SU-DHL-6 (cell line): ENCODE results near the gene SCP2D1.

Experiments
- H2AFZ ChIP-seq: fragments of 200-600 bp; sonication (generic); 2 replicates; pipeline ENCODE4 v1.6.1; 2014; ENCODE audit warnings: low read depth, mild to moderate bottlenecking, moderate library complexity, mixed read lengths, antibody characterized with exemption, low read length; ENCODE audit not compliant: severe bottlenecking
- H3F3A ChIP-seq: fragments of 200-600 bp; shearing (Covaris generic); 2 replicates; pipeline ENCODE4 v1.6.0; 2016; ENCODE audit warnings: antibody characterized with exemption, mild to moderate bottlenecking; ENCODE audit not compliant: insufficient read depth
- H3K27ac ChIP-seq: fragments of 200-600 bp; sonication (generic); 2 replicates; pipeline ENCODE4 v1.5.1; 2016; ENCODE audit warnings: low read depth, mild to moderate bottlenecking, low read length, moderate library complexity, mixed read lengths
- H3K27me3 ChIP-seq: fragments of 200-600 bp; sonication (generic), shearing (Covaris generic); 2 replicates; pipeline ENCODE4 v1.6.0; 2014; ENCODE audit warnings: mild to moderate bottlenecking, low read length
- H3K36me3 ChIP-seq: fragments of 200-600 bp; sonication (generic); 2 replicates; pipeline ENCODE4 v1.6.1; 2014; ENCODE audit warnings: mild to moderate bottlenecking, low read length, mixed read lengths
- H3K4me2 ChIP-seq: fragments of 300-600, 200-600 bp; shearing (Covaris generic), sonication (generic); 2 replicates; pipeline ENCODE4 v1.6.0; 2014; ENCODE audit warnings: low read length, low read depth, mild to moderate bottlenecking; ENCODE audit not compliant: poor library complexity, severe bottlenecking
- H3K4me3 ChIP-seq: fragments of 200-600 bp; sonication (generic); 2 replicates; pipeline ENCODE4 v1.5.1; 2014; ENCODE audit warnings: antibody characterized with exemption, low read length, mild to moderate bottlenecking, mixed read lengths; ENCODE audit not compliant: insufficient read depth, poor library complexity, severe bottlenecking
- H3K79me2 ChIP-seq: fragments of 200-600 bp; sonication (generic); 2 replicates; pipeline ENCODE4 v1.6.1; 2014; ENCODE audit warnings: mild to moderate bottlenecking, low read length, moderate library complexity; ENCODE audit not compliant: insufficient read depth
- H3K9ac ChIP-seq: fragments of 200-600 bp; sonication (generic); 2 replicates; pipeline ENCODE4 v1.7.0; 2014; ENCODE audit warnings: mild to moderate bottlenecking, low read length
- H3K9me2 ChIP-seq: fragments of 200-600 bp; sonication (generic); replicated peaks from 2 replicates; pipeline ENCODE4 v1.6.1; 2014; ENCODE audit warnings: low read length; ENCODE audit not compliant: insufficient read depth
- H3K9me3 ChIP-seq: fragments of 200-600 bp; sonication (generic); 2 replicates; pipeline ENCODE4 v1.6.1; 2014; ENCODE audit warnings: low read length, mixed read lengths; ENCODE audit not compliant: insufficient read depth
- H4K20me1 ChIP-seq: fragments of 200-600 bp; sonication (generic); 2 replicates; pipeline ENCODE4 v1.6.1; 2014; ENCODE audit warnings: low read depth, mild to moderate bottlenecking, antibody characterized with exemption, low read length, moderate library complexity, mixed read lengths
- EZH2phosphoT487 ChIP-seq: fragments of 200-600 bp; sonication (generic), shearing (Covaris generic); conservative IDR thresholded peaks from 2 replicates; pipeline ENCODE4 v1.6.1; 2018; ENCODE audit warnings: mild to moderate bottlenecking, antibody characterized with exemption, low read length, moderate library complexity, mixed read lengths
- TF ChIP-seq, protein P1 (sequence below): fragments of 200-600 bp; sonication (generic); IDR thresholded peaks from one replicate; pipeline ENCODE4 v1.5.1; 2017; ENCODE audit warnings: antibody characterized with exemption, mild to moderate bottlenecking, low read length, moderate library complexity; ENCODE audit not compliant: insufficient read depth, poor library complexity, severe bottlenecking

Gene SCP2D1

DNA sequence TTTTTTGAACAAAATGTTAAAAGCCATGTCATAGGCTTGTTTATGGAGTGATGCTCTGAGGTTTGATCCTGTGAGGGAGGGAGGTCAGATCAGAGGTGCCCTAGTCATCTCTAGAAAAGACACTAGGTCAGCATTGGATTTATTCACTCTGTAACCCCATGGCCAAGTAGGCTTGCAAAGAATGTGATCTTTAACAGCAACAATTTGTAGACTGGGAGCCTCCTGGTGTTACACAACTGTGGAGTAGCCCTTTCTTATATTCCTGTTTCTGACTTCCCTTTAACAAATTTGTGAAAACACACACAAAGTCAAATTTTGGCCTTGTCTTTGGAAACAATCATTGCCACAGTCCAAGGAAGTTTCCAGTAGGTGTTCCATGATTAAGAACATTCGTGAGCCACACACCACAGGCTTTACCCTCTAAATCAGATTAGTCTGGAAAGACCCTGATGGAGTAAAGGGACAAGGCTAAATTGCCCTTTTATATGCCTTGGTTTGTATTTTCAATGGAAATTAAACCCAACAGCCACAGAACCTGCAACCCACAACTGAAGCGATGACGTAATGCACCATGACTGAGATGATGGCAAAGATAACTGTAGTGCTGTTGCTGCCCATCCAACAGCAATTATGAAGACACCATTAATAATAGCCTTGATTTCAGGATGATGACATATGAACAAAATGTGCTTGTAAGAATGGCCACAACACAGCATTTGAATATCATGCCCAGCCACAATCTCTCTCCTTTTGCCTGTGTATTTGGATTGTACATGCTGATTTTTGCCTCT, 22.1 kb downstream of the SCP2D1 start:
- Histone ChIP-seq H2AFZ (no peak overlapping the region), H3K79me2 (no peaks in the 10 kb centered on the region), H3K27ac (no peak overlapping the region), H3K36me3 (no peaks in the 10 kb centered on the region), H3K9me3 (no peaks in the 10 kb centered on the region), H3K9ac (no peak overlapping the region), H3F3A (no peaks in the 10 kb centered on the region), H3K4me3 (no peak overlapping the region), H3K27me3 (no peaks in the 10 kb centered on the region), H4K20me1 (no peaks in the 10 kb centered on the region), H3K4me2 (no peak overlapping the region), H3K9me2 (no peaks in the 10 kb centered on the region)
- TF ChIP-seq, protein P1, sequence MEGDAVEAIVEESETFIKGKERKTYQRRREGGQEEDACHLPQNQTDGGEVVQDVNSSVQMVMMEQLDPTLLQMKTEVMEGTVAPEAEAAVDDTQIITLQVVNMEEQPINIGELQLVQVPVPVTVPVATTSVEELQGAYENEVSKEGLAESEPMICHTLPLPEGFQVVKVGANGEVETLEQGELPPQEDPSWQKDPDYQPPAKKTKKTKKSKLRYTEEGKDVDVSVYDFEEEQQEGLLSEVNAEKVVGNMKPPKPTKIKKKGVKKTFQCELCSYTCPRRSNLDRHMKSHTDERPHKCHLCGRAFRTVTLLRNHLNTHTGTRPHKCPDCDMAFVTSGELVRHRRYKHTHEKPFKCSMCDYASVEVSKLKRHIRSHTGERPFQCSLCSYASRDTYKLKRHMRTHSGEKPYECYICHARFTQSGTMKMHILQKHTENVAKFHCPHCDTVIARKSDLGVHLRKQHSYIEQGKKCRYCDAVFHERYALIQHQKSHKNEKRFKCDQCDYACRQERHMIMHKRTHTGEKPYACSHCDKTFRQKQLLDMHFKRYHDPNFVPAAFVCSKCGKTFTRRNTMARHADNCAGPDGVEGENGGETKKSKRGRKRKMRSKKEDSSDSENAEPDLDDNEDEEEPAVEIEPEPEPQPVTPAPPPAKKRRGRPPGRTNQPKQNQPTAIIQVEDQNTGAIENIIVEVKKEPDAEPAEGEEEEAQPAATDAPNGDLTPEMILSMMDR: no peak
- no peak for TF ChIP-seq EZH2phosphoT487

DNA sequence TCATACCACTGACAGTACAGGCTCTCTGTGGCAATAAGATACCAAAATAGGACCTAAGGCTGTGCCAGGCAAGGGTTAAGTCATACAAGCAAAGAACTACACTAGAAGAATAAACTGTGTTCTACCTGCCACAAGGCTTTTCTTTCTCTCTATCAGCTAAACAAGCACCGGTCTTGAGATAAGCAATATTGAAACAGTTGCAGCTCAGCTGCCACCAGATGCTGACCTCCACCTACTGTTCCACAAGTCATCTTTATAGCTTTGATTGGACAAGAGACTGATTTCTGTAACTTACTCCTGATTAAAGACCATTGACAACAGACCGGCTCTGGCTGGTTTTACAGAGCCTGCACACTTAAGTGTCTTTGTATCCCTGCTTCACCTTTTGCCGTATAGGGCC, 24.1 kb downstream of the SCP2D1 start:
- no peaks in the 10 kb centered on the region for H3K36me3 ChIP-seq
- H3K9me2 ChIP-seq: no peaks in the 10 kb centered on the region
- H3K27me3 ChIP-seq: no peaks in the 10 kb centered on the region
- no peaks in the 10 kb centered on the region for H3F3A ChIP-seq
- no peak overlapping the region for H3K27ac ChIP-seq
- H3K4me3 ChIP-seq: no peak overlapping the region
- no peak overlapping the region for H3K4me2 ChIP-seq
- no peaks in the 10 kb centered on the region for H3K9me3 ChIP-seq
- no peak overlapping the region for H3K9ac ChIP-seq
- no peaks in the 10 kb centered on the region for H3K79me2 ChIP-seq
- no peaks in the 10 kb centered on the region for H4K20me1 ChIP-seq
- TF ChIP-seq, protein P1: no peak
- TF ChIP-seq EZH2phosphoT487: no peak
- H2AFZ ChIP-seq: no peak overlapping the region

DNA sequence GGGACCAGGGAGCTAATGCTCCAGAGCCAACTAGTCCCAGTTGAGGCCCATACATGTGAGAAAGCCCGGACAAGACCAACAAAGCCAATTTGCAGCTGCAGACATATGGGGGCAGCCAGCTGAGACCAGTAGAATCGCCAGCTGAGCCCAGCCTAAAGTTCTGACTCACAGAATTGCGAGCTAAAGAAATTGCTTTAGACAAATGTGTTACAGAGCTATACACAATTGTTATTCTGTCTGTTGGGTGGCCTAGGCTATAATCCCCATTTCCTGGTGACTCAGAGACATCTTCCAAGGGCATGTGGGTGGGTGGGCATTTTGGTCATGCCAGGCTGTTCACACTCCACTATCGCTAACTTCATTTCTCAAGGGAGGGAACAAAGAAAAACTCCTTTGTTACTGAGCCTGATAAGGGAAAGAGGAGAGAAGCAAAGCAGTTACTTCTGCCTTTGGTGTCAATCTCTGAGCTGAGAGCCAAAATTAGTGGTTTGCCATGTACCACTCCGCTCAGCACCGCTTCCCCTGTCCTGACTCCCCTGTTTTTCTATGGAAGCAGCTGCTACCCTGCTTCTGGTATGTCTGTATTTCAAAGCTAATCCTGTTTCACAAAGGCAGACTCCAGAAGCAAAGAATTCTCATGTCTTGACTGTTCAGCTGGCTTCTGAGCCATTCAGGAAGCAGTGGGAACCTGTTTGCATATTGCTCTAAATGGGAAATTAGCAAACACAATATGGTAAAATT, 26.1 kb downstream of the SCP2D1 start:
- Histone ChIP-seq H3K9me3 (no peaks in the 10 kb centered on the region), H4K20me1 (no peaks in the 10 kb centered on the region), H3K9me2 (no peaks in the 10 kb centered on the region), H3K36me3 (no peaks in the 10 kb centered on the region), H3K4me3 (no peak overlapping the region), H3K79me2 (no peaks in the 10 kb centered on the region), H3K4me2 (no peak overlapping the region), H3K27me3 (no peaks in the 10 kb centered on the region), H3F3A (no peaks in the 10 kb centered on the region), H2AFZ (no peak overlapping the region), H3K9ac (no peak overlapping the region), H3K27ac (no peak overlapping the region)
- no peak for TF ChIP-seq EZH2phosphoT487

DNA sequence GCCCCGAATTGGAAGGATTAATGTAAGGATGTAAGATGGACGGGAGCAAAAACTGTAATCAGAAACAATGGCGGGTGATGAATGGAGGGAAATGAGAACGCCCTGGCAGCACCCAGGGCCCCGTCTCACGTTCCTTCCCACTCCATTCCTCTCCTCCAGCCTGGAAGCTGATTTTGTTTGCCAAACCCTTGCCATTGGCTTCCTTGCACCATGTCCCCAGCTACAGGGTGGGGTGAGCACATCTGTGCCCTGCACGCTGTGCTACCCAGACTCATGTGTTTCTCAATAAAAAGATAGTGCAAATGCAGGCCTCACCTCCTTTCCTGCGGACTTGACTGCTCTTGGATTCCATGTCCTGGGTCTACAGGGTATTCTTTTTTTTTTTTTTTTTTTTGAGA, 26.7 kb downstream of the SCP2D1 start:
- H3K36me3 ChIP-seq: no peaks in the 10 kb centered on the region
- H3F3A ChIP-seq: no peaks in the 10 kb centered on the region
- H4K20me1 ChIP-seq: no peaks in the 10 kb centered on the region
- TF ChIP-seq EZH2phosphoT487: no peak
- TF ChIP-seq, protein P1: no peak
- H3K79me2 ChIP-seq: no peaks in the 10 kb centered on the region
- no peak overlapping the region for H3K4me2 ChIP-seq
- H3K27ac ChIP-seq: no peak overlapping the region
- H3K9me2 ChIP-seq: no peaks in the 10 kb centered on the region
- no peak overlapping the region for H3K4me3 ChIP-seq
- H3K27me3 ChIP-seq: no peaks in the 10 kb centered on the region
- no peak overlapping the region for H3K9ac ChIP-seq
- H2AFZ ChIP-seq: no peak overlapping the region
- no peaks in the 10 kb centered on the region for H3K9me3 ChIP-seq
